K562 (cell line): ENCODE data around the gene TMEM150A. TPM values are rescaled to one million over a fixed set of nuclear protein-coding genes. Genes with fewer than 3 reads are reported as not detected.
A peak's percentile ranks its signal among the peaks of the same experiment; 100 is the strongest.

ENCODE experiments used
- ARHGAP35 ChIP-seq: fragments of 450-650 bp; IDR thresholded peaks from 2 replicates; pipeline ENCODE4 v1.6.1; 2018; ENCODE audit not compliant: partially characterized antibody
- CEBPG ChIP-seq, 3 experiments: fragments of 200-800 bp in 1 of 3; sonication (Bioruptor generic) in 1 of 3; sonication (generic) in 1 of 3; formaldehyde crosslinking in 1 of 3; IDR thresholded peaks in 2 of 3; conservative IDR thresholded peaks in 1 of 3; 2 replicates each; pipeline versions ENCODE4 v1.6.1 to v1.8.0; 2016 to 2022; ENCODE audit warnings: missing compliant biosample characterization in 2 of 3, missing genetic modification characterization in 2 of 3, mild to moderate bottlenecking in 1 of 3, missing genetic modification reagents in 1 of 3
- FOXK2 ChIP-seq, 2 experiments: fragments of 450-650 bp; IDR thresholded peaks in 1 of 2; conservative IDR thresholded peaks in 1 of 2; 2 replicates each; pipeline ENCODE4 v1.6.1; 2016; ENCODE audit warnings: low read depth in 2 of 2, mild to moderate bottlenecking in 1 of 2
- HDAC2 ChIP-seq: fragments of 450-650 bp; IDR thresholded peaks from 2 replicates; pipeline ENCODE4 v1.6.1; 2016; ENCODE audit warnings: mild to moderate bottlenecking
- JUND ChIP-seq, 2 experiments: IDR thresholded peaks; 2 replicates in 1 of 2; 3 replicates in 1 of 2; pipeline ENCODE4 v1.6.1; 2011; ENCODE audit warnings: borderline replicate concordance in 2 of 2, low read depth in 2 of 2, low read length in 2 of 2, improper control_type of control experiment in 1 of 2, missing biosample characterization in 1 of 2, missing genetic modification characterization in 1 of 2, missing genetic modification reagents in 1 of 2
- NR2C1 ChIP-seq, 2 experiments: fragments of 450-650 bp; IDR thresholded peaks; 2 replicates each; pipeline ENCODE4 v1.6.1; 2017; ENCODE audit warnings: mild to moderate bottlenecking in 2 of 2, antibody characterized with exemption in 1 of 2, inconsistent platforms in 1 of 2, missing compliant biosample characterization in 1 of 2, missing genetic modification characterization in 1 of 2
- POLR2B ChIP-seq: fragments of 450-650 bp; IDR thresholded peaks from 2 replicates; pipeline ENCODE4 v1.6.1; 2018; ENCODE audit warnings: low read depth; ENCODE audit not compliant: partially characterized antibody
- RBFOX2 ChIP-seq: fragments of 200-400 bp; formaldehyde crosslinking; IDR thresholded peaks from 2 replicates; pipeline ENCODE4 v1.6.1; 2017; ENCODE audit warnings: low read depth, mild to moderate bottlenecking, low read length, moderate library complexity
- SIN3A ChIP-seq, 2 experiments: fragments of 150-350 bp in 1 of 2; IDR thresholded peaks; 2 replicates each; pipeline ENCODE4 v1.6.1; 2011 to 2016; ENCODE audit warnings: borderline replicate concordance in 2 of 2, low read depth in 2 of 2, low read length in 2 of 2, mild to moderate bottlenecking in 2 of 2, moderate library complexity in 2 of 2; ENCODE audit not compliant: control insufficient read depth in 1 of 2
- SMAD1 ChIP-seq: fragments of 150-350 bp; IDR thresholded peaks from 2 replicates; pipeline ENCODE4 v1.6.1; 2014; ENCODE audit warnings: low read length, low read depth; ENCODE audit not compliant: partially characterized antibody
- TAF7 ChIP-seq: fragments of 450-650 bp; IDR thresholded peaks from 2 replicates; pipeline ENCODE4 v1.6.1; 2016; ENCODE audit warnings: missing genetic modification characterization, missing compliant biosample characterization
- TAL1 ChIP-seq: fragments of 450-650 bp; IDR thresholded peaks from 2 replicates; pipeline ENCODE4 v1.6.1; 2016; ENCODE audit warnings: mild to moderate bottlenecking
- TCF3 ChIP-seq: sonication (generic); formaldehyde crosslinking; IDR thresholded peaks from 2 replicates; pipeline ENCODE4 v1.4.0; 2020; ENCODE audit warnings: mild to moderate bottlenecking, missing genetic modification reagents
- TEAD4 ChIP-seq, 2 experiments: sonication (generic) in 1 of 2; formaldehyde crosslinking in 1 of 2; IDR thresholded peaks; 2 replicates each; pipeline versions ENCODE4 v1.6.1 to v1.8.0; 2012 to 2022; ENCODE audit warnings: borderline replicate concordance in 1 of 2, inconsistent platforms in 1 of 2, low read length in 1 of 2, mild to moderate bottlenecking in 1 of 2, missing genetic modification reagents in 1 of 2
- ZNF3 ChIP-seq: fragments of 250-450 bp; sonication (Bioruptor Pico); IDR thresholded peaks from 2 replicates; pipeline ENCODE4 v1.5.0; 2021; ENCODE audit warnings: mild to moderate bottlenecking, moderate library complexity
- ZNF354B ChIP-seq: fragments of 250-450 bp; sonication (Bioruptor Pico); IDR thresholded peaks from 2 replicates; pipeline ENCODE4 v1.4.0; 2020
- ZNF644 ChIP-seq: fragments of 200-800 bp; sonication (Bioruptor generic); IDR thresholded peaks from 2 replicates; pipeline ENCODE4 v1.6.1; 2016; ENCODE audit warnings: low read depth, missing genetic modification characterization, missing compliant biosample characterization
- polyA plus RNA-seq, 8 experiments: library from polyadenylated mRNA; depleted of rRNA in 4 of 8; stranded (reverse) in 5 of 8; unstranded in 3 of 8; fragments of >200 nt; fragmentation: Nextera tagmentation in 2 of 8; fragmentation: Illumina TruSeq in 1 of 8; extraction: Ambion mirVana in 2 of 8; extraction: Trizol in 1 of 8; gene quantifications; 2 replicates each; pipeline versions ENCODE4 v1.2.1 to v1.2.3, GENCODE V29; 2011 to 2014; ENCODE audit warnings: inconsistent platforms in 1 of 8, missing spikeins in 1 of 8
- total RNA-seq, 7 experiments: library from RNA; depleted of rRNA in 6 of 7; stranded (reverse); fragments of >200 nt in 6 of 7; fragmentation: Illumina TruSeq in 2 of 7; extraction: Trizol in 2 of 7; gene quantifications; 2 replicates each; pipeline versions ENCODE4 v1.2.1 to v1.2.3, GENCODE V29; 2011 to 2021; ENCODE audit warnings: low replicate concordance in 1 of 7
- TF ChIP-seq, protein P1 (sequence below): fragments of 450-650 bp; IDR thresholded peaks from 2 replicates; pipeline ENCODE4 v1.6.1; 2017; ENCODE audit warnings: antibody characterized with exemption
- TF ChIP-seq, protein P2 (sequence below): conservative IDR thresholded peaks from 2 replicates; pipeline ENCODE4 v1.6.1; 2011; ENCODE audit warnings: low read depth, mild to moderate bottlenecking, low read length; ENCODE audit not compliant: control insufficient read depth

Gene TMEM150A
- total and polyA plus RNA-seq, 9 of the 15 experiments (the other 6 are each of a cell fraction or from before 2014, with no cell fraction given), result 3.9 to 17.1 (median 8.4) TPM

DNA sequence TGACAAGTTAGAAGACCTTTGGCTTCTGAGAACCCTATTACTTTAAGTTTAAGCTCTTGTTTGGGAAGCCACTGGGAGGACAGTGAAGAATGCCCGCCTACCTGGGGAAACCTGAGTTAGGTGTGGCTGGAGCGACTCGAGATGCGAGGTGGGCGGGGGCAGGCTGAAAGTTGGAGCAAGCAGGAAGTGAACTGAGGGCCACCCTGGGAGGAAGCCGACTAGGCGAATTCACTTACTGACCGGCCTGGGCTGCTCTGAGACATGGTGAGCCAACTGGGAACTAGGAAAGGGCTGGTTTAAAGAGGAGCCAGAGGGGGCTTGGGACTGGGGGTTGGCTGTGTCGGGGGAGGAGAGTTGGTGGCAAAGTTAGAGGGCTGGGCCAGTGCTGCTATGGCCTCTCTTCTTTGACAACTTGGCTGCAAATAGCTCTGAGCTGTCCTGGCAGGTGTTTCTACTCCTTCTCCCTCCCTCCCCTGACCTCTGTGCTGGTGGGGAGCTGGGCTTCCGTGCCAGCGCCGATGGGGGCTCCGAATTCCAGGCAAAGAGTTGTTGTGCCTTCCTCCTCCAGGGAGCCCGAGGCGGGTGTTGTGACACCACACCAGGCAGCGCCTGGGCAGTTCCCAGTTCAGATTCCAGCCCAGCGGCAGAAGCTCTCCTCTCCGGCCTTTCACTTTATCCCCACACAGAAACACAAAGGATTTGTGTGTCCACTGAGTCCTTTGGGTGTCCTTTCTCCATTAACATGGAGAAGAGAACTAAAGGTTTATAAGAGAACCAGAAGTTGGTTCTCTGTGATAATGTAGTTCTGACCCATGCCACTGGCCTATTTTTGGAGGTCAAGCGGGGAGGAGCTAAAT is 24.9 kb downstream of the TMEM150A start, which contains the start of gene VAMP8 (continued):
- no peak for TF ChIP-seq NR2C1 (IDR thresholded peaks at IDR 0.05)
- TF ChIP-seq NR2C1 (tag; IDR thresholded peaks at IDR 0.05), result peak; percentile 17; the same call in 1 of the 2 replicates
- TF ChIP-seq TAL1, result no peak
- TF ChIP-seq ARHGAP35, result no peak
- TF ChIP-seq TCF3, result no peak
- 0 out of 2 replicates have a peak, but pooled peaks have one; percentile 32 for TF ChIP-seq JUND (IDR thresholded peaks at IDR 0.05; ENCODE audit: borderline replicate concordance, low read depth, low read length)
- TF ChIP-seq JUND (tag; IDR thresholded peaks at IDR 0.05; ENCODE audit: borderline replicate concordance, low read depth, low read length), result no peak; the same call in 2 of the 3 replicates
- TF ChIP-seq ZNF644, result peak; percentile 26; the same call in 1 of the 2 replicates
- no peak for TF ChIP-seq ZNF354B (CRISPR knock-in tag)
- TF ChIP-seq, protein P1, sequence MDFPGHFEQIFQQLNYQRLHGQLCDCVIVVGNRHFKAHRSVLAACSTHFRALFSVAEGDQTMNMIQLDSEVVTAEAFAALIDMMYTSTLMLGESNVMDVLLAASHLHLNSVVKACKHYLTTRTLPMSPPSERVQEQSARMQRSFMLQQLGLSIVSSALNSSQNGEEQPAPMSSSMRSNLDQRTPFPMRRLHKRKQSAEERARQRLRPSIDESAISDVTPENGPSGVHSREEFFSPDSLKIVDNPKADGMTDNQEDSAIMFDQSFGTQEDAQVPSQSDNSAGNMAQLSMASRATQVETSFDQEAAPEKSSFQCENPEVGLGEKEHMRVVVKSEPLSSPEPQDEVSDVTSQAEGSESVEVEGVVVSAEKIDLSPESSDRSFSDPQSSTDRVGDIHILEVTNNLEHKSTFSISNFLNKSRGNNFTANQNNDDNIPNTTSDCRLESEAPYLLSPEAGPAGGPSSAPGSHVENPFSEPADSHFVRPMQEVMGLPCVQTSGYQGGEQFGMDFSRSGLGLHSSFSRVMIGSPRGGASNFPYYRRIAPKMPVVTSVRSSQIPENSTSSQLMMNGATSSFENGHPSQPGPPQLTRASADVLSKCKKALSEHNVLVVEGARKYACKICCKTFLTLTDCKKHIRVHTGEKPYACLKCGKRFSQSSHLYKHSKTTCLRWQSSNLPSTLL, result no peak
- peak in 1 of 2 experiments; percentile 37; a peak in 2 of 4 replicates for TF ChIP-seq SIN3A (IDR thresholded peaks at IDR 0.05; ENCODE audit: borderline replicate concordance in 2 of 2, control insufficient read depth in 1 of 2, low read depth in 2 of 2, low read length in 2 of 2)
- TF ChIP-seq RBFOX2, result peak; percentile 67
- no peak for TF ChIP-seq CEBPG (CRISPR knock-in tag; IDR thresholded peaks at IDR 0.05)
- TF ChIP-seq CEBPG (tag; conservative IDR thresholded peaks at IDR 0.05 in 1 of 2, IDR thresholded peaks at IDR 0.05 in 1 of 2), result peak in 1 of 2 experiments; percentile 58; a peak in 2 of 4 replicates
- 0 out of 4 replicates have a peak, but pooled peaks have one; percentile 20 to 47 for TF ChIP-seq FOXK2 (conservative IDR thresholded peaks at IDR 0.05 in 1 of 2, IDR thresholded peaks at IDR 0.05 in 1 of 2; ENCODE audit: low read depth in 2 of 2)
- TF ChIP-seq SMAD1, result no peak
- TF ChIP-seq ZNF3 (CRISPR knock-in tag), result no peak
- TF ChIP-seq, protein P2, sequence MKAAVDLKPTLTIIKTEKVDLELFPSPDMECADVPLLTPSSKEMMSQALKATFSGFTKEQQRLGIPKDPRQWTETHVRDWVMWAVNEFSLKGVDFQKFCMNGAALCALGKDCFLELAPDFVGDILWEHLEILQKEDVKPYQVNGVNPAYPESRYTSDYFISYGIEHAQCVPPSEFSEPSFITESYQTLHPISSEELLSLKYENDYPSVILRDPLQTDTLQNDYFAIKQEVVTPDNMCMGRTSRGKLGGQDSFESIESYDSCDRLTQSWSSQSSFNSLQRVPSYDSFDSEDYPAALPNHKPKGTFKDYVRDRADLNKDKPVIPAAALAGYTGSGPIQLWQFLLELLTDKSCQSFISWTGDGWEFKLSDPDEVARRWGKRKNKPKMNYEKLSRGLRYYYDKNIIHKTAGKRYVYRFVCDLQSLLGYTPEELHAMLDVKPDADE, result peak; percentile 72
- TF ChIP-seq POLR2B, result peak; percentile 58
- peak; percentile 53 for TF ChIP-seq TAF7
- no peak for TF ChIP-seq HDAC2
- 0 out of 2 replicates have a peak, but pooled peaks have one; percentile 10 for TF ChIP-seq TEAD4 (IDR thresholded peaks at IDR 0.05; ENCODE audit: low read length)
- no peak for TF ChIP-seq TEAD4 (CRISPR knock-in tag; IDR thresholded peaks at IDR 0.05; ENCODE audit: borderline replicate concordance)
